GM12878 (cell line): Measurements from ENCODE around the gene SHB. TPM values are rescaled to one million over a fixed set of nuclear protein-coding genes. Genes with fewer than 3 reads are reported as not detected.
"Not testable (repeated sequence)": the region's sequence is repeated elsewhere in the genome, so short reads cannot be mapped to it uniquely, and the experiment has no call there.

Experiments used
- ATAC-seq: fragments of 200-7000 bp; cut with Tn5 transposase; 3 replicates; pipeline ENCODE4 v1.9.1; 2020; ENCODE audit warnings: mild to moderate bottlenecking, moderate library complexity
- BruUV-seq: library from RNA; stranded (reverse); fragments of 400-500 nt; replicated peaks from 2 replicates; lab custom pipeline; 2021; lab: Mats Ljungman, UMichigan
- CTCF ChIA-PET: fragments of 300-600 bp; sonication (Branson Sonifier 250); formaldehyde crosslinking; extraction: SDS; loops from one replicate; lab custom pipeline; 2021; ENCODE audit warnings: inconsistent platforms; lab: Yijun Ruan, JAX
- POLR2A ChIA-PET: fragments of 350-600 bp; formaldehyde crosslinking; extraction: SDS; loops from one replicate; lab custom pipeline; 2021; ENCODE audit warnings: inconsistent platforms; lab: Charles Lee
- RAD21 ChIA-PET: fragments of 300-600 bp; sonication (Branson Sonifier 250); formaldehyde crosslinking; loops from one replicate; lab custom pipeline; 2023; ENCODE audit warnings: antibody characterized with exemption; ENCODE audit not compliant: unreplicated experiment; lab: Charles Lee
- SMC1A ChIA-PET: fragments of 300-600 bp; sonication (Branson Sonifier 250); formaldehyde crosslinking; loops from one replicate; lab custom pipeline; 2023; ENCODE audit not compliant: unreplicated experiment, uncharacterized antibody; lab: Charles Lee
- DNase-seq: peaks from one replicate; pipeline ENCODE4 v3.0.0-alpha.2; 2011; ENCODE audit warnings: low read depth, low spot score
- FAIRE-seq: peaks from 3 replicates; lab custom pipeline; 2011; peaks lifted over from hg19 to GRCh38; lab: Jason Lieb, UNC
- H2AFZ ChIP-seq: 2 replicates; pipeline ENCODE4 v1.6.0; 2011; ENCODE audit warnings: low read depth, low read length, control low read depth; ENCODE audit not compliant: control insufficient read depth
- H3K27ac ChIP-seq: 2 replicates; pipeline ENCODE4 v1.5.1; 2011; ENCODE audit warnings: control low read depth; ENCODE audit not compliant: control insufficient read depth, insufficient read depth
- H3K27me3 ChIP-seq, 2 experiments: replicated peaks in 1 of 2; 2 replicates each; pipeline versions ENCODE4 v1.6.0 to v1.6.1; 2011; ENCODE audit warnings: low read length in 1 of 2; ENCODE audit not compliant: control insufficient read depth in 2 of 2, insufficient read depth in 2 of 2
- H3K36me3 ChIP-seq, 2 experiments: 2 replicates each; pipeline ENCODE4 v1.5.1; 2011; ENCODE audit warnings: low read length in 1 of 2; ENCODE audit not compliant: control insufficient read depth in 2 of 2, insufficient read depth in 2 of 2
- H3K4me1 ChIP-seq: 2 replicates; pipeline ENCODE4 v1.6.1; 2011; ENCODE audit warnings: mild to moderate bottlenecking, low read length, moderate library complexity, mixed read lengths; ENCODE audit not compliant: control insufficient read depth, insufficient read depth
- H3K4me2 ChIP-seq: 2 replicates; pipeline ENCODE4 v1.6.0; 2011; ENCODE audit warnings: control low read depth; ENCODE audit not compliant: control insufficient read depth, insufficient read depth
- H3K4me3 ChIP-seq: fragments of 200-600 bp; sonication (generic); 2 replicates; pipeline ENCODE4 v1.5.1; 2016
- H3K79me2 ChIP-seq: 2 replicates; pipeline ENCODE4 v1.6.0; 2011; ENCODE audit warnings: low read length; ENCODE audit not compliant: control insufficient read depth, insufficient read depth
- H3K9ac ChIP-seq: 2 replicates; pipeline ENCODE4 v1.8.0; 2011; ENCODE audit warnings: low read length, control low read depth, mixed read lengths; ENCODE audit not compliant: control insufficient read depth, insufficient read depth
- H3K9me3 ChIP-seq: replicated peaks from 3 replicates; pipeline ENCODE4 v1.5.1; 2011; ENCODE audit warnings: mild to moderate bottlenecking, low read length; ENCODE audit not compliant: control insufficient read depth, insufficient read depth
- H4K20me1 ChIP-seq: 2 replicates; pipeline ENCODE4 v1.6.0; 2011; ENCODE audit not compliant: control insufficient read depth, insufficient read depth
- ASH2L ChIP-seq: fragments of 300-600, 200-600 bp; sonication (generic); IDR thresholded peaks from 2 replicates; pipeline ENCODE4 v1.6.1; 2017; ENCODE audit warnings: low read depth, mild to moderate bottlenecking, borderline replicate concordance
- HCFC1 ChIP-seq: fragments of 150-350 bp; IDR thresholded peaks from 2 replicates; pipeline ENCODE4 v1.6.1; 2014; ENCODE audit warnings: low read length
- NBN ChIP-seq: fragments of 450-650 bp; IDR thresholded peaks from 2 replicates; pipeline ENCODE4 v1.6.1; 2016
- RB1 ChIP-seq: fragments of 450-650 bp; formaldehyde crosslinking; IDR thresholded peaks from 2 replicates; pipeline ENCODE4 v1.6.1; 2017; ENCODE audit warnings: mild to moderate bottlenecking, borderline replicate concordance
- RUNX3 ChIP-seq: IDR thresholded peaks from 2 replicates; pipeline ENCODE4 v1.6.1; 2012; ENCODE audit warnings: low read length, inconsistent platforms
- WGBS: methylation state at CpG from one replicate; pipeline ENCODE4 v1.1.6; 2016; ENCODE audit warnings: low lambda C conversion rate; ENCODE audit not compliant: insufficient replicate concordance, insufficient coverage; ENCODE audit errors: missing lambda C conversion rate; 5-methylcytosine and 5-hydroxymethylcytosine counted together
- in situ Hi-C: fragments of 300-500 bp; cut with MboI; formaldehyde crosslinking; loops from 9 replicates; pipeline ENCODE4 v1.14.3; 2018; ENCODE audit warnings: mixed read lengths
- intact Hi-C: fragments of 100-400 bp; cut with micrococcal nuclease; formaldehyde crosslinking; loops from one replicate; pipeline ENCODE4 v1.14.2; 2022; ENCODE audit not compliant: unreplicated experiment
- polyA plus RNA-seq, 11 experiments: library from polyadenylated mRNA; depleted of rRNA in 4 of 11; unstranded in 6 of 11; stranded (reverse) in 5 of 11; fragments of >200 nt; fragmentation: Nextera tagmentation in 4 of 11; fragmentation: Illumina TruSeq in 1 of 11; extraction: Ambion mirVana in 4 of 11; extraction: Trizol in 1 of 11; gene quantifications; 1 replicate in 1 of 11; 2 replicates in 10 of 11; pipeline versions ENCODE4 v1.2.1 to v1.2.3, GENCODE V29; 2011 to 2016; ENCODE audit warnings: inconsistent platforms in 2 of 11, missing spikeins in 2 of 11, low read depth in 1 of 11
- total RNA-seq, 4 experiments: library from RNA; depleted of rRNA in 3 of 4; stranded (reverse); fragments of >200 nt in 3 of 4; fragmentation: Illumina TruSeq in 1 of 4; extraction: Trizol in 1 of 4; gene quantifications; 2 replicates each; pipeline versions ENCODE4 v1.2.1 to v1.2.3, GENCODE V29; 2013 to 2021

Gene SHB
- total and polyA plus RNA-seq, 10 of the 15 experiments (the other 5 are each of a cell fraction or from before 2014, with no cell fraction given), result 0.29 to 6.2 (median 1.3) TPM

GRCh38 chr9:38047301-38048251, 21.5 kb downstream of the SHB start (continued):
- no peak for TF ChIP-seq ASH2L
- no peak for TF ChIP-seq HCFC1
- no peak for TF ChIP-seq NBN
- TF ChIP-seq, all 136 proteins: peak for 7

- no peaks in the 10 kb centered on the region for H3K9me3 ChIP-seq
- H3K27ac ChIP-seq, result no peak overlapping the region
- H2AFZ ChIP-seq, result no peak overlapping the region
- H3K79me2 ChIP-seq, result no peaks in the 10 kb centered on the region
- ChIA-PET CTCF (interaction anchor here (0.6 kb wide), 1 partner anchor 213 kb away, joined by 3 read pairs; no protein-coding TSS in a partner anchor), RAD21 (interaction anchor here (1.4 kb wide), 1 partner anchor 14 kb away, joined by 3 read pairs; no protein-coding TSS in a partner anchor), POLR2A (no interaction called here), SMC1A (interaction anchor here (1.0 to 1.5 kb wide), 2 partner anchors 17 to 135 kb away, joined by 3 read pairs; no protein-coding TSS in a partner anchor)
- intact Hi-C loops (no loop called here), in situ Hi-C loops (no loop called here)
- TF ChIP-seq RB1, result no peak
- TF ChIP-seq RUNX3, result peak; percentile 29; the same call in 1 of the 2 replicates
- BruUV-seq, result no TSS peak
- 60% methylated on average over 8 of the region's 8 CpGs for WGBS
- no peak overlapping the region for H3K4me3 ChIP-seq
- H3K9ac ChIP-seq, result no peak overlapping the region
- H3K4me1 ChIP-seq, result peaks cover 10% of the 10 kb centered on the region
- H4K20me1 ChIP-seq, result no peaks in the 10 kb centered on the region; the same call in 1 of the 2 replicates
- no peak for FAIRE-seq
- H3K36me3 ChIP-seq, result no peaks in the 10 kb centered on the region
- H3K4me2 ChIP-seq, result no peak overlapping the region
- no peak for ATAC-seq
- DNase-seq, result no peak
- no peaks in the 10 kb centered on the region; a peak in 1 of 4 replicates for H3K27me3 ChIP-seq
These were observed 22.2 kb downstream of the SHB start for GRCh38 chr9:38046661-38047300.

- POLR2A ChIA-PET, H3K4me2 ChIP-seq: not testable (repeated sequence)
These were observed 23.1 kb downstream of the SHB start for GRCh38 chr9:38045939-38046338.

More at GRCh38 chr9:38045939-38046338, 23.1 kb downstream of the SHB start:
- DNase-seq, H3K9ac ChIP-seq, SMC1A ChIA-PET, H3K4me3 ChIP-seq, H2AFZ ChIP-seq, H3K79me2 ChIP-seq, H3K27ac ChIP-seq, BruUV-seq, H3K36me3 ChIP-seq, H3K9me3 ChIP-seq, in situ Hi-C loops, H3K27me3 ChIP-seq, H4K20me1 ChIP-seq, FAIRE-seq, ATAC-seq, intact Hi-C loops: not testable (repeated sequence)
- 54% methylated on average over 10 of the region's 10 CpGs for WGBS
- H3K4me1 ChIP-seq, result peaks cover 10% of the 10 kb centered on the region
- RAD21 ChIA-PET, result interaction anchor here (0.6 to 1.5 kb wide), 2 partner anchors 15 to 124 kb away, joined by 3 to 4 read pairs; no protein-coding TSS in a partner anchor
- CTCF ChIA-PET, result interaction anchor here (0.9 kb wide), 1 partner anchor 15 kb away, joined by 3 read pairs; no protein-coding TSS in a partner anchor
